Jurkat, Clone E6-1 (cell line): ENCODE measurements around the gene CD19. TPM values are rescaled to one million over a fixed set of nuclear protein-coding genes. Genes with fewer than 3 reads are reported as not detected.
"Not testable (repeated sequence)": the region's sequence is repeated elsewhere in the genome, so short reads cannot be mapped to it uniquely, and the experiment has no call there.

Experiments
- DNase-seq: peaks from one replicate; pipeline ENCODE4 v3.0.0-alpha.2; 2011; ENCODE audit warnings: low read depth, low spot score
- H3K4me3 ChIP-seq: 2 replicates; pipeline ENCODE4 v1.5.1; 2011; ENCODE audit warnings: mild to moderate bottlenecking, low read length, control low read depth, moderate library complexity
- polyA plus RNA-seq: library from polyadenylated mRNA; unstranded; fragments of >200 nt; gene quantifications from one replicate; pipeline ENCODE4 v1.2.1, GENCODE V29; 2012; ENCODE audit warnings: missing spikeins; ENCODE audit not compliant: insufficient read length, insufficient read depth

Gene CD19
- not detected for polyA plus RNA-seq

DNA sequence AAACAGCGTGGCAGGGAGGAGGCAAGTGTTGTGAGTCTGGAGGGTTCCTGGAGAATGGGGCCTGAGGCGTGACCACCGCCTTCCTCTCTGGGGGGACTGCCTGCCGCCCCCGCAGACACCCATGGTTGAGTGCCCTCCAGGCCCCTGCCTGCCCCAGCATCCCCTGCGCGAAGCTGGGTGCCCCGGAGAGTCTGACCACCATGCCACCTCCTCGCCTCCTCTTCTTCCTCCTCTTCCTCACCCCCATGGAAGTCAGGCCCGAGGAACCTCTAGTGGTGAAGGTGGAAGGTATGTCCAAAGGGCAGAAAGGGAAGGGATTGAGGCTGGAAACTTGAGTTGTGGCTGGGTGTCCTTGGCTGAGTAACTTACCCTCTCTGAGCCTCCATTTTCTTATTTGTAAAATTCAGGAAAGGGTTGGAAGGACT, at the start of gene CD19:
Gene CD19 (plus strand): TSS at position 171 of the 425 bp plus-strand sequence. CDS start 30 bp downstream, at position 201.
- no peak within 1 kb of the TSS for H3K4me3 ChIP-seq
- DNase-seq: no peak

DNA sequence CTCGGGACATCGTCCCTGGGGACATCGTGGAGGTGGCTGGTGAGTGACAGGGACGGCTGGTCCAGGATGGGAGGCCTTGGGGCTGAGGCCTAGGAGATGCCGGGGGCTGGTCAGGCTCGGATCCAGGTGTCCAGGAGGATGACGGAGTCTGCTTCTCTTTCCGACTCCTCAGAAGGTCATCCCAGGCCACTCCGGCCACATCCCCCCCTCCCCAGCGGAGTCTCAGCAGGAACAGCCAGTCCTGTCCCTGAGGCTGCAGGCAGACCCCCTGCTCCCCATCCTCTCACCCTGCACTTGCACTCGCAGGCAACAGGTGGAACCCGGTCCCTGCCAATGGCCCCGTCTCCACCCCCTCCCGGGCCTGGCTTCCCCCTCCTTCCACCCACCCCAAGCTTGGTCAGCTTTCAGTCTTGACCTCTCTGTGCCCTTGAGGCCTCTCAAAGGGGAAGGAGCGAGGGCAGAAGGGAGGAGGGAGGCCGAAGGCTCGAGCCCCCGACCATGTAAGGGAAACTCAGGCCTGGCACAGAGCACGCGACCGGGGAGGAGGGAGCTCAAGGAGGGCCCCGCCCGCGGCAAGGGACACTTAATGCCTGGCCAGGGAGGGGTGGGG, 49.1 kb upstream of the CD19 start:
- no peak for DNase-seq
- no peak overlapping the region for H3K4me3 ChIP-seq

- H3K4me3 ChIP-seq: no peak overlapping the region
- no peak for DNase-seq
Observed at GRCh38 chr16:28883221-28883996, 48.4 kb upstream of the CD19 start.

- H3K4me3 ChIP-seq: no peak overlapping the region
- no peak for DNase-seq
Observed at GRCh38 chr16:28884045-28884444, 47.7 kb upstream of the CD19 start.

GRCh38 chr16:28886945-28887344, 44.8 kb upstream of the CD19 start:
- H3K4me3 ChIP-seq: no peak overlapping the region
- DNase-seq: no peak

DNA sequence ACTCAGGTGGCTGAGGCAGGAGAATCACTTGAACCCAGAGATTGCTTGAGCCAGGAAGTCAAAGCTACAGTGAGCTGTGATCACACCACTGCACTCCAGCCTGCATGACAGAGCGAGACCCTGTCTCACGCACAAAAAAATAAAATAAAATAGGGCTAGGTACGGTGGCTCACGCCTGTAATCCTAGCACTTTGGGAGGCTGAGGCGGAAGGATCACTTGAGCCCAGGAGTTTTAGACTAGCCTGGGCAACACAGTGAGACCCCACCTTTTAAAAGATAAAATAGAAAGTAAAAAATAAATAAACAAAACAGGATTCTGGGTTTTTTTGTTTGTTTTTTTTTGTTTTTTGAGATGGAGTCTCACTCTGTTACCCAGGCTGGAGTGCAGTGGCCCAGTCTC, 41.4 kb upstream of the CD19 start:
- not testable (repeated sequence) for DNase-seq, H3K4me3 ChIP-seq

- H3K4me3 ChIP-seq: no peak overlapping the region
- DNase-seq: no peak
Observed at GRCh38 chr16:28891964-28892890, 39.5 kb upstream of the CD19 start.

- DNase-seq: no peak
- no peak overlapping the region for H3K4me3 ChIP-seq
Observed at GRCh38 chr16:28893291-28893690, 38.5 kb upstream of the CD19 start.

GRCh38 chr16:28895609-28896008, 36.2 kb upstream of the CD19 start:
- no peak for DNase-seq
- H3K4me3 ChIP-seq: no peak overlapping the region

DNA sequence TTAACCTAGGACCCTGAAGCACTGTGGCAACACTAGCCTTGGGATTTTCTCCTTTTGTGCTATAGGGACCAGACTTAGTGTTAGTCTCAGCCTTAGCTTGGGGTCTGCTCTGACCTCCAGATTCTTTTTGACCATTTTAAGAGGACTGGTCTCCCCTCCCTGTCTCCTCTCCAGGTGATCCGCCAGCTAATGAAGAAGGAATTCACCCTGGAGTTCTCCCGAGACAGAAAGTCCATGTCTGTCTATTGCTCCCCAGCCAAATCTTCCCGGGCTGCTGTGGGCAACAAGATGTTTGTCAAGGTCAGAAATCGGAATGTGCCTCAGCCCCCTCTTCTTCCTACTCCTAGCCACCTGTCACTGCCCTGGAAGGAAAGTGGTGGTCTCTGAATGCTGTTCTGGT, 33.9 kb upstream of the CD19 start:
- no peak overlapping the region for H3K4me3 ChIP-seq
- DNase-seq: no peak

- no peak for DNase-seq
- H3K4me3 ChIP-seq: no peak overlapping the region
Observed at GRCh38 chr16:28898266-28898665, 33.5 kb upstream of the CD19 start.

DNA sequence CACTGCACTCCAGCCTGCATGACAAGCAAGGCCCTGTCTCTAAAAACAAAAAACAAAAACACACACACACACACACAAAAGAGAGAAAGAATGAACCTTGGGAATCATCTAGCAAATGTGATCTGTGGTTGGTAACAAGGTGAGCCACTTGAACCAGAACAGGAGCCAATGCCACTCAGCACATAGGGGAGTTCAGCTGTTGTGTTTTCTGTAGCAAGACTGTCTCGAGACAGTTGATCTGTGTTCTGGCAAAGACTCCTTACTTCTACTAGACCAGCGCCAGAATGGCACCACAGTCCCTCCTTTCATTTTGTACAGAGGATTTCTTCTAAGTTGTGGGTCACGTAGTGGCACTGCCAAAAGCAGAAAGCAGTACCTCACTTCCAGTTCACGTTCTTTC, 32.8 kb upstream of the CD19 start:
- no peak for DNase-seq
- no peak overlapping the region for H3K4me3 ChIP-seq

- no peak overlapping the region for H3K4me3 ChIP-seq
- peak; percentile 77 for DNase-seq
Observed at GRCh38 chr16:28899882-28900590, 31.7 kb upstream of the CD19 start.

DNA sequence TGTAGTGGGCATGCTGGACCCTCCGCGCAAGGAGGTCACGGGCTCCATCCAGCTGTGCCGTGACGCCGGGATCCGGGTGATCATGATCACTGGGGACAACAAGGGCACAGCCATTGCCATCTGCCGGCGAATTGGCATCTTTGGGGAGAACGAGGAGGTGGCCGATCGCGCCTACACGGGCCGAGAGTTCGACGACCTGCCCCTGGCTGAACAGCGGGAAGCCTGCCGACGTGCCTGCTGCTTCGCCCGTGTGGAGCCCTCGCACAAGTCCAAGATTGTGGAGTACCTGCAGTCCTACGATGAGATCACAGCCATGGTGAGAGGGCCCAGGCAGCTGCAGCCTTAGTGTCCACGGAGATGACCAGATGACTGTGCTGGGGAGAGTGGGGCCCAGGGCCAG, 31.2 kb upstream of the CD19 start:
- no peak overlapping the region for H3K4me3 ChIP-seq
- DNase-seq: no peak

- DNase-seq: no peak
- no peak overlapping the region for H3K4me3 ChIP-seq
Observed at GRCh38 chr16:28901862-28902261, 29.9 kb upstream of the CD19 start.

DNA sequence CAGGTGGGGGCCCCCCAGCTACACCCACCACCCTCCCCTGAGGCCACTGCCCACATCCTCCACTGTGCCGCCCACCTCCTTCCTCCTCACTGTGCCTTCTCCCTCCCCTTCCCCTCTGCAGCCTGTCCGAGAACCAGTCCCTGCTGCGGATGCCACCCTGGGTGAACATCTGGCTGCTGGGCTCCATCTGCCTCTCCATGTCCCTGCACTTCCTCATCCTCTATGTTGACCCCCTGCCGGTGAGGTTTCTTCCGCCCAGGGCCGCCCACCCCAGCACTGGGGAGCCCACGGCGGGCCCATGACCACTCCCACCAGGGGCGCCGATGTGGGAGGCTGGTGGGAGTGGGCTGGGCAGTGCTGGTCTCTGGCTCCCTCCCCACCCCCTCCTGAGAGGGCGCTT, 28.9 kb upstream of the CD19 start:
- DNase-seq: no peak
- H3K4me3 ChIP-seq: no peak overlapping the region

GRCh38 chr16:28903344-28904042, 28.3 kb upstream of the CD19 start:
- H3K4me3 ChIP-seq: no peak overlapping the region
- no peak for DNase-seq

DNA sequence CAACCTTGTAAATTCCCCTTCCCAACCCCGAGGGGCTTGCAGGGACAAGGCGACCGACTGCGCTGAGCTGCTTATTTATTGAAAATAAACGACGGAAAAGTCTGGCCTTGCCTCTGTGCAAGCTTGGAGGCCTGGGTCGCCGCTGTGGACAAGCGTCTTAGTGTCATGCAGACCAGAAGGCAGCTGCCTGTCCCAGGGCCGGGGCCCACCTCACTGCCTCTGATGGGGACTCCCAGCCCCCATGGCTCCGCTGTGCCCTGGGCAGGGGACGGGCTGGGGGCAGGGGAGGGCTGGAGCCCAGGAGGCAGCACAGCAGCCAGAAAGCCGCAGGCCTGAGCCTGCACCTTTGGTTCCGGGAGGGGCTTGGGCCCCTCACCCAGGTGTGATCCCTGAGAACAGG, 27.4 kb upstream of the CD19 start:
- no peak for DNase-seq
- no peak overlapping the region for H3K4me3 ChIP-seq

DNA sequence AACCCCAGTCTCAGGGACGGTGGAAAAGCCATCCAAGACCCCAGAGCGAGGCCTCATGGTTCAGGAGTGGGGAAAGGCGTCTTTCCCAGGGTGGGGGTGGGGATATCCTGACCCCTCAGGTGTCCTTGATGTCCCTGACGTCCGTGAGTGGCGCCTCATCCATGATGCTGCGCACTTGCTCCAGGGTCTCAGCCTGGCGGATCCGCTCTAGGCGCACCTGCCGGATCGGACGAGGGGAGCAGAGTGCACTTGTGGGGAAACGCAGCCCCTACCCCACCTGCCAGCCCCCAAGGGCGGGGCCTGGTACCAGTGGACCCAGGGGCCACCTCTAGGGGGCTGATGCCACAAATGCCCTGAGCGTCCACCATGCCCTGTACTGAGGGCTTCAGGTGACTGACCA, 26.9 kb upstream of the CD19 start:
- DNase-seq: no peak
- no peak overlapping the region for H3K4me3 ChIP-seq
